Stimulated activated CD4-positive, alpha-beta T cell treated with anti-CD3 and anti-CD28 coated beads, TNF-alpha, amount 100 ng/mL, for 1 hour (primary cell): Measurements from ENCODE around the gene DIP2C.
"Not testable (repeated sequence)": the region's sequence is repeated elsewhere in the genome, so short reads cannot be mapped to it uniquely, and the experiment has no call there.

Experiments
- DNase-seq, 3 donors: peaks; one replicate each; pipeline ENCODE4 v3.0.0-alpha.2; 2020; ENCODE audit warnings: low read depth in 3 of 3, low spot score in 1 of 3

DIP2C gene

DNA sequence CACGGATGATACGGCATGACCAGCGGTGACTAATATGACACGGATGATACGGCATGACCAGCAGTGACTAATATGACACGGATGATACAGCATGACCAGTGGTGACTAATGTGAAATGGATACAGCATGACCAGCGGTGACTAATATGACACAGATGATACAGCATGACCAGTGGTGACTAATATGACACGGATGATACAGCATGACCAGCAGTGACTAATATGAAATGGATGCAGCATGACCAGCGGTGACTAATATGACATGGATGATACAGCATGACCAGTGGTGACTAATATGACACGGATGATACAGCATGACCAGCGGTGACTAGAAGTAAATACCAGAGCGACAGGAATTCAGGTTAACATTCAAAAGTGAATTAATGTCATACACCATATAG lies 264.1 kb downstream of the DIP2C start:
- not testable (repeated sequence) for DNase-seq

DNA sequence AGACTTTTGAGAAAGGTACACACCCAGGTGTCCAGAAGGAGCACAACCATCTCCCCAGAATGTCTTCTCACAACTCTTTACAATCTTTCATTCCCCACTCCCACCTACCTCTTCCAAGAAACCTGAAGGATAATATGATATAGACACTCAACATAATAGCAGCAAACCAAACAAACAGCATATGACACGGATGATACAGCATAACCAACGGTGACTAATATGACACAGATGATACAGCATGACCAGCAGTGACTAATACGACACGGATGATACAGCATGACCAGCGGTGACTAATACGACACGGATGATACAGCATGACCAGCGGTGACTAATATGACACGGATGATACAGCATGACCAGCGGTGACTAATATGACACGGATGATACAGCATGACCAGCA lies 264.7 kb downstream of the DIP2C start:
- DNase-seq, result not testable (repeated sequence)

DNA sequence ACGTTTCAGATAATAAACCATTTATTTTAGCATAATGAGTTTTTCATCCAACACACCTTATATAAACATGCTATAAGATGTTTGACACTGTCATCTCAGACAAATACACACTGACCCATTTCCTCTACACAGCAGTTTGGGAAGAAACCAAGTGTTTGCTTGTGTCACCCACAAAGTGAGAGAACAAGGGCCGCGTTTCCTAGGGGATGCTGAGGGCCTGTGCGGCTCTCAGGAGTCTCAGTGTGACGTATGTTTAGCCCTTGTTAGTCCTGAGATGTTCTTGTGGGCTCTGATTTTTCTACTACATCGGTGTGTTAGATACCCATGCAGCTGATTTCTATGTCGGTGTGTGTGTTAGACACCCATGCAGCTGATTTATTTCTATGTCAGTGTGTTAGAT lies 266.3 kb downstream of the DIP2C start:
- DNase-seq, result no peak

DNA sequence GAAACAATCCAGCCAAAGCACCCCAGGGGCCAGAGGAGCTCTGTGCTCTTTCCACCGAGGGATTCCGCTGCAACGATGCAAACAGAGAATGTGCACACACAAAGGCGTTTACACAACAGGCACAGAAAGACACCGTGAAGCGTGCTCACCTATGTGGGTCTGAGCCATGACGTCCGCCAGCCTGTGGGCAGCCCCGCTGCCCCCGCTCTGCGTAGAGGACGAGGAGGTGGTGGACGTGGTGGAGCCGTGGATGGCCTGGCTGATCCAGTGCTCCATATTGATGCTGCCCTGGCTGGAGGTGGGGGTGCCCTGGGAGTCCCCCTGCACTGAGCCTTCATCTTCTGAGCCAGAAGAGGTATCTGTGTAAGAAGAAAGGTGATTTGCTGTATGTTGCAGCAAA lies 266.8 kb downstream of the DIP2C start:
- no peak for DNase-seq

DNA sequence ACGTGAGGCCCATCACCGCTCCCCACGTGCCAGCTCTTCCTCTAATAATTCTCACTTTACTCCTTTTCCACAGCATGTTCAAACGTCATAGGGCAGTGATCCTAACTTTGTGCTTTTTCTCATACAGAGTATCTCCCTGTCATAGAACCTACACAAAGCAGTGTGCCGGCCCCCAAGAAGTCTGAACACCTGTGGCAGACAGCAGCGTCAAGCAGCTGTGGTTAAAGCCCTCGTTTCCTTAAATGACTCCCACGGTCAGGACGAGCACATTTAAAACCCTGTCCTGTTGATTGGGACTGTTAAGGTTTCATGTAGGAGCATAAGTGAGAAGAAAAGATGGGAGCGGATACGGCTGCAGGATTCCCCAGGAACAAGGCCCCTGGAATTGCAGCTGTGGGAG lies 267.2 kb downstream of the DIP2C start:
- no peak for DNase-seq

DNA sequence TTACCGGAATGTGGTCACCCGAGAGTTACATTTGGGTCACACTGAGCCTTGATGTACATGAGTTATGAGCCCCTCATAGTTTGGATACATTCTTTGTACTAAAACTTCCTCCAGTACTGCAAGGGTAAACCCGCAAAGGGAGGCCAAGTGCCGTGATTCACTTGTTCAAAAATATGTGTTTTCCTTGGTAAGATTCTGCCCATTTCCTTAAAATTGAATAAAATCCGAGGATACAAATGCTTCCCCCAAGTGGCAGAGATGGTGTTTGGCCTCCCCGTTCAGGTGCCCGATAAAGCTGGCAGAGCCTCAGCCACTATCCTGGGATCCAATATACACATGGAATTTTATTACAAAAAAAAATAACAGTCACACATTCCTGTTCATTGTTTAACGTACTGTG lies 268.3 kb downstream of the DIP2C start:
- no peak for DNase-seq

DNA sequence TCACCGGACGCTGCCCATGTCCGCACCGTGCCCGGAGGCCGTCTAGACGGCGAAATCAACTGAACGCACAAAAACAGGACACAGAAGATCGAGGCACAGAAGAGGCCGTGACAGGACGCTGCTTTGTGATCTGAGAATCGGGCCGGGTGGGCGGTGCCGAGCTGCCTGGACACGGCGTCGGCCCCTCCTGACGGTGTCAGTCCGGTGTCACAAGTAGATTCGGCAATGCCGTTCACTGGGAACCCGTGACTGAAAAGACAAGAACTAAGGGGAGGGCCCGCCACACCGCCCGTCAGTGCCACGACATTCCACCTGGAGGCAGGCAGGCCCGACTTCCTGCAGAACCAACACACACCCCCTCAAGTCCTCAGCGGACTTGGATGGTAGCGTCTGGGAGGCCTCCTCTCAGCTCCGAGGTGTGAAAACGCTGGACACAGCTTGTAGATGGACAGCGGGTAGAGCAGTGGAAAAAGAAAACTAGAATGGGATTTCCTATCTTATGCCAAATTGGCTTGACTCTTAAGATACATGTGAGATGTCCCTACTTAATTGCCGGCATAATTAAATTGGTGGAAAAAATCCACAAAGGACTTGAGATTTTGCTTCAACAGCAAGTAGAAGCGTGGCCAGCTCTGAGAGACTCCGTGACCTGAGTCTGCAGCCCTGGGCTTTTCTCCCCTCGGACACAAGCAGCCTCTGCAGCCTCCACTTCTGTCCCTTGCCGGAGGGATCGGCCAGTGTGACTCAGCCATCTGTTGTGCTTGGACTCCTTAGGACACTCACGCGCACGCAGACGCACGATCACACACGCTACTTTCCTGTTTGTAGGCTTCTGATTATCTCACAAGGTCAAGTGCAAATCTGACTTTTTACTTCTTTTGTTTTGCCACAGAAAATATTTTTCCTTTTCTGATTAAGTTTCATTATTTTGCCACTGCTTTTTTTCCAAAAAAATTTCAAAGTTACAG lies 269.0 kb downstream of the DIP2C start:
- DNase-seq, result no peak

DNA sequence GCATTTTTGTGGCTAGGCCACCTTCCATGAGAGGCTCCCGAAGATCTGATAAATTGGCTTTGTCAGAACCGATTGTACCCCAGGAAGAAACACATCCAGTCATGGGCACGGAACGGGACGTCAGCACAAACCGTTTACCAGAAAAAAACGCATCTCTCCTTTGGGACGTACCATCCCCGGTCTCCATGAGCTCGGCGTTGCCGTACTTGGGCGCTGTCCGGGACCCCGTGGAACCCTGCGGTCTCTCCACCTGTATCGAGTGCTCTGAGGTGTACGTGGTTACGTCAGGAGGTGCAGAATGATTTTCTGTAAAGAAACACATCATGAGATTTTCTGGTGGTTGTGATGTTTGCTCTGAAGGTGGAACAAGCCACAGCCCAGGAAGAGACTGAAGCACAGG lies 270.6 kb downstream of the DIP2C start:
- no peak for DNase-seq

DNA sequence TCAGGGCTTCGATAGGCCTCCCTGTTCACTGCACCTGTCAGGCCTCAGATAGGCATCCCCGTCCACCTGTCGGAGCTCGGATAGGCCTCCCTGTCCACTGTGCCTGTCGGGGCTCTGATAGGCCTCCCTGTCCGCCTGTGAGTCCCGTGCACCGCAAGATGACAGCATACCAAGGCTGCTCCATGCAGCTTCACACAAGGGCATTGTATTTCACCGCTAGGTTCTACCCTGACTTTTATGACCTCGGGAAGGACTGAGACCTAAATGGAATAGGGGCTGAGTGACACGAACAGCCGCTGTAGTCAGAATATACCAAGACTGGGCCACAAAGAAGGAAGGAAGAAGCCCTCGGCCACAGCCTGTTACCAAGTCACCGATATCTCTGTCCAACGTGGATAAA lies 271.2 kb downstream of the DIP2C start:
- no peak for DNase-seq

DNA sequence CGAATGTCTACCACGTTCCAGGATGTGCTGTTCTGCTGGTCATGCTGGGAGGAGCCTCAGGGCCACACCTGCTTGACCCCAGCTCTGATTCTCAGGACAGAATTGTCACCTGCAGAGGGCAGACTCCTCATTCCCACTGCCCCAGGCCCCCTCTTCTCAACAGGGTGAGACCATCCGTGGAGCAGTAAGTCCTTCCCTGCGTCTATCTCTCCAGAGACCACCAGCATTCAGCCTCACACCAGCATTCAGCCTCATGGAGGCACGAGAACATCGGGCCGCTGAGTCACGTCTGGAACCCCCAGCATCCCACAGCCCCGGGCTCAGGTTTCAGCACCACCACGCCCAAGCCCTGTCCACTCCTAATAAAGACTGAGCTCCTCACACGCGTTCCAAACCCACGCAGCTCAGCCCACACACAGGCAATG lies 273.4 kb downstream of the DIP2C start:
- DNase-seq, result no peak

DNA sequence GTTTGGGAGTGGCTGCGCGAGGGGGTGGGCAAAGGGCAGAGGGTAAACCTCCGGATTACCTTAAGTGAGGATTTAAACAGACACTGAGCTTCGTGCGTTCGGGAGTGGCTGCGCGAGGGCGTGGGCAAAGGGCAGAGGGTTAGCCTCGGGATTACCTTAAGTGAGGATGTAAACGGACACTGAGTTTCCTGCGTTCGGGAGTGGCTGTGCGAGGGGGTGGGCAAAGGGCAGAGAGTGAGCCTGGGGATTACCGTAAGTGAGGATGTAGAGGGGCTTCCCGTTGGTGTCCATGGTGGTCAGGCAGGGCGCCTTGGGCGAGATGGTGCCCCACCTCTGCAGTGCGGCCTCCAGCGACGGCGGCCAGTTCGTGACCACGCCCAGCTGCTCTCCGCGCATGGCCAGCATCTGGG lies 275.8 kb downstream of the DIP2C start:
- no peak for DNase-seq

DNA sequence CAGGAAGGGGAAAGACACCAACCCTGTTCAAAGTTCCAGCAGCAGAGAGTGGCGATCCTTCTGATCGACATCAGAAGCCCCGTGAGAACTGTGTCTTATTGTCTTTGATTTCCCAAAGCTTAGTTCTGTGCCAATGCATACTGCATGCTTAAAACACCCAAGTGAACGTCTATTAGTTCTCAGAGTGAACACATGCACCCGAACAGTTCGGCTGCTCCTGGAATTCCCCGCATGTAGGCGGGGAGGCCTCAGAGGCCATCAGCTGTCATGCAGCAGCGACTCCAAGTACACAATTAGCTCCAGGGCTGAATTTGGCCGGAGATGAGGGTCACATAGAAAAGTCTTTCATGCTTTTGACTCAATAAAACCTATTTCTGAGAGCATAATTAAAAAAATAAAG lies 277.4 kb downstream of the DIP2C start:
- DNase-seq, result no peak

DNA sequence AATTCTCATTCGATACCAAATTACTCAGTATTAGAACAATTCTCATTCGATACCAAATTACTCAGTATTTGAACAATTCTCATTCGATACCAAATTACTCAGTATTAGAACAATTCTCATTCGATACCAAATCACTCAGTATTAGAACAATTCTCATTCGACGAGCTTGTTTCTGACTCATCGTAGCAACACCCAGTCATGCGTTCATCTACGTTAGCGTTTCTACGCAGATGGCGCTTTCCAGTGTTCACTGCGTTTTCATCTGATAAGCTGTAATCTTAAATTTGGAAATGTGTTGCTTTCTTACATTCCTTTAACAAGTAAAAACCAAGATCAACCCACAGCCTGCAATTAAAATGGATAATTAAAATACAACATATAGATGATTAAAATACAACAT lies 277.9 kb downstream of the DIP2C start:
- DNase-seq, result no peak

DNA sequence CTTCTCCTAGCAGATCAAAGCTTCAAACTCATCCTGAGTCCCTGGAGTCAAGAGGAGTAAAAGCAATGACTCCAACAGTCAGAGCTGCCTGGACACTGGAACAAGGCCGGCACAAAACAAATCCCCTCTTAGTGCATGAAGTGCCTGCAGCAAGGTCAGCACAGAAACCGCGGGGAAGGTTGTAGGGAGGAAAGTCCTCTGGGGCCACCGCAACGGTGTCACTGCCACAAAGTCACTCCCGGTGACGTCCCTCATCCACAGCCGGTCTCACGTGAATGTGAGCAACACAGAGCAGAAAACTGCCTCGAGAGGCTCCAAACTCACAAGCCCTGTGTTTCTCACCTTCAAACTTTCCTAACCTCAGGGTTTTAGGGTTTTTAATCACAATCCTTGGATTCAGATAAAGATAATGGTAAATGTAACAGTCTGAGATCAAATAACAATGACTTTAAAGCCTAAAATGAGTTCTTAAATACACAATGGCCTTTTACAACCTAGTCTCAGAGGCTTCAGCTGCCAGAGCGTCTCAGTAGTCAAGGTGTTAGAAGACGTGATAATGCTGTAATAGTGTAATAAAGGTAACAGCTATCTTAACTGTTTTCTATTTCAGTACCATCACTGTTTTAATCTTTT lies 279.9 kb downstream of the DIP2C start:
- no peak for DNase-seq

DNA sequence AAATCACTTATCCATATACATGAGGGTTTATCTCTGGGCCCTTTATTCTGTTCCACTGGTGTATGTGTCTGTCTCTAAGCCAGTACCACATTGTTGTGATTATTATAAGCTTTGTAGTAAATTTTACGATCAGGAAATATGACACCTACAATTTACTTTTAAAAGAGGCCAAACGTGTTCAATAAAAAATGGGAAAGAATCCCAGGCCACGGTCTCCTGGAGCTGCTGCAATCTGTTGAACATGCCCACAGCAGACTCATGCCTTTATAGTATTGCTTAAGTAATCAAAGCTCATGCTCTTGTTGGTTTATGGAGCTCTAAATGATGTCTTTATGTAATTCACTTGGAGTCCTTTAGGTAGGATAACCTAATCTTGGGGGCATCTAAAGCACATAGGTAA lies 281.2 kb downstream of the DIP2C start:
- no peak for DNase-seq

DNA sequence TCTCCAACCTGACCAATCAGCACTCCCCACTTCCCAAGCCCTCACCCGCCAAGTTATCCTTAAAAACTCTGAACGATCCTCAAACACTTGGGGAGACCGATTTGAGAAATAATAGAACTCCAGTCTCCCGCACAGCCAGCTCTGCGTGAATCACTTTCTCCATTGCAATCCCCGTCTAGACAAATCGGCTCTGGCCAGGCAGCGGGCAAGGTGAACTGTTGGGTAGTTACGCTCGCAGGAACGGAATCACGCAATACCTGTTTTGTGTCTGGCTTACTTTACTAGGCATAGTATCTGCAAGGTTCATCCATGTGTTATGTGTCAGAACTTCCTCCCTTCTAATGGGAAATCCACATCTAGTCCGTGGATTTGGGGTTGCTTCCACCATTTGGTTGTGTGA lies 282.5 kb downstream of the DIP2C start:
- DNase-seq, result no peak

DNA sequence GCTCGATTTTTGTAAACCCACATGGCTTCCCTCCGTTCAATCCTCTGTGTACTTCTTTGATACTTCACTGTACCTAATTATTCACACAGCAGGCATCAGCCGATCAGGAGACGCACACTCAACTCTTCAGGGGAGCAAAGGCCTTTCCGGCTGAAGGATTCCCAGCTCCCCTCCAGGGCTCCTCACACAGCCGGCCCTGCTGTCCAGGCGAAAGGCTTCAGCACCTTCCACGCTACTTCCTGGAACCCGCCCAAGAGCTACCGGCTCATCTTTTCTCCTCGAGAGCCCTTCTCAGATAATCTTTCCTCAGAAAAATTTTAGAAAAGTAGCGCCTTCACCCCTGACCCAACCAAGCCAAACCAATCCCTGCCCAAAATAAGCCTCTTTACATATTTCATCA lies 283.8 kb downstream of the DIP2C start:
- DNase-seq, result no peak

DNA sequence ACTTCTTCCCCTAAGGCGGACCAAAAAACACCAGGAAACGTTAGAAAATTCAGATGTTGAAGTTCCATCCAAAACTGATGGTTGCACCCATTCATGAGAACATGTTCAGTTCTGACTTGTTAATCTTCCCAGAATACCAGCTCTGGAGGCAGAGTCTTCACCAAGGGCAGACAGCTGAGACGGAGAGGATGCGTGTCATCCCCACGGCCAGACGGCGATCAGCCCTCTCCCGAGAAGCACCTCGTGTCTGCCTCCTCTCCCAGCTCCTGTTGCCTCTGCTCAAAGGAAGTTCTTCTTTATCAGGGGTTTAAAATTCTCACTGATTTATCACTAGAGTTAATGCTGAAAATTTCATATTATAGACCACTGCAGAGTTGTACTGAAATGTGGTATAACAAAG lies 284.5 kb downstream of the DIP2C start:
- no peak for DNase-seq

DNA sequence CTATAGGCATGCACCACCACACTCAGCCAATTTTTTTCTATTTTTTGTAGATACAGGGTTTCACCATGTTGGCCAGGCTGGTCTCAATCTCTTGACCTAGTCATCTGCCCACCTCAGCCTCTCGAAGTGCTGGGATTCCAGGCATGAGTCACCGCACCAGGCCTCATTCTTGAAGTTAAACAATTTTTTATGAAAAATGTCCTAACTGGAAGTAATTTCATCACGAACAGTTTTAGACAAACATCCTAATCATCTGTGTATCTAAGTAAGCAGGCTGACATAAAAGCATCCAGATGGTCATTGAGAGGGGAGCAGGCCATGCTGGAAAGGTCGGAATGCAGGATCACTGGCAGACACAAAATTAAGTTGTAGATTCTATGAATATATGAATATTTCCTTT lies 285.1 kb downstream of the DIP2C start:
- no peak for DNase-seq

DNA sequence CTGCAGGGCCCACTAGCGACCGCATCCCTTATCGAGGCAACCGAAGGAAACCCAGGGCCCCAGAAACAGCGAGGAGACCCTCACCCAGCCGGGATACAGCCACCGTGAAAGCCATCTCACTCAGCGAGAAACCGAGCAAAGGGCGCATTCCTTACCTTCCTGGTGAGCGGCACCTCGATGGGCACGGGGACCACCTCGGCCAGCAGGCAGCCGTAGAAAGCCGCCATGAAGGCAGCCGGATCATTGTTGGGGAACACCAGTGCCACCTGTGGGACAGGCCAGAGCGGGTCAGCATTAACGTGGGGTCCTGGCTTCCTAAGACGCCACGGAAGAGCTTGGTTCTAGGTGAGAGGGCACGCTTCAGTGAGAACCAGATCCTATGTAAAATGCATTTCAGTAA lies 290.5 kb downstream of the DIP2C start:
- no peak for DNase-seq

DNA sequence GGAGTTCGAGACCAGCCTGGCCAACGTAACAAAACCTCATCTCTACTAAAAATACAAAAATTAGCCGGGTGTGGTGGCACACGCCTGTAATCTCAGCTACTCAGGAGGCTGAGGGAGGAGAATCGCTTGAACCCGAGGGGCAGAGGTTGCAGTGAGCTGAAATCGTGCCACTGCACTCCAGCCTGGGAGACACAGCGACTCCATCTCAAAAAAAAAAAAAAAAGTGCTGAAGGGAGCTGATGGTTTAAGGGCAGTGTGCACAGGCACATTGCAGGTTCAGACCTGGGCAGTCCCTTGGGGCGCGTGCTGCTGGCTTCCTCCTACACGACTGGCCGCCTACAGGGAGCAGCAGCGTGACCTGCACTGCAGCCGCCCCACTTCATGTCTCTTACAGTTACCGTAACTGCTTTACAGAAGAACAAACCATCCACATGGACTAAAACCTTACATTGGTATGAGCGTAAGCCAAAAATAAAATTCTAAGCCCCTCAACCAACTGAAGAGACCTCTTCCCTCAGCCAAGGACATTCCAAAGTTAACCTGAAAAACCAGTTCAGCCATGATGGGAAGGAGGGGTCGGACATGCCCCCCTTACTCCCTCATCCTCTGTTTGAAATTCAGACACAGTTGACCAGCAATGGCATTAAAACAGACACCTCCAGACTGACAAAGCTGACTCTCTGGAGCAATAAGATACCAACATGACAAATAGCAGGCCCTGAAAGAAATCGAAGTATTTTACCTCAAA lies 292.0 kb downstream of the DIP2C start:
- DNase-seq, result no peak
